Stimulated activated CD8-positive, alpha-beta memory T cell treated with anti-CD3 and anti-CD28 coated beads, Interleukin-2, amount 100 ng/mL, for 48 hours (primary cell): ENCODE results near the gene PRKCA.
"Not testable (repeated sequence)": the region's sequence is repeated elsewhere in the genome, so short reads cannot be mapped to it uniquely, and the experiment has no call there.

Source experiments
- DNase-seq, 2 donors: peaks; one replicate each; pipeline ENCODE4 v3.0.0-alpha.2; 2020; ENCODE audit warnings: low read depth in 2 of 2

The PRKCA gene

GRCh38 chr17:66713533-66714042 is 411.2 kb downstream of the PRKCA start:
- DNase-seq = peak in 1 of 2 donors; percentile 12

GRCh38 chr17:66714046-66715023 is 411.9 kb downstream of the PRKCA start:
- no peak for DNase-seq

- no peak for DNase-seq
Observed at GRCh38 chr17:66715076-66715675, 412.8 kb downstream of the PRKCA start.

- DNase-seq = no peak
Observed at GRCh38 chr17:66715745-66716156, 413.3 kb downstream of the PRKCA start.

GRCh38 chr17:66716236-66717026 is 414.0 kb downstream of the PRKCA start:
- DNase-seq = no peak

- no peak for DNase-seq
Observed at GRCh38 chr17:66717641-66718058, 415.2 kb downstream of the PRKCA start.

- DNase-seq = no peak
Observed at GRCh38 chr17:66720027-66720426, 417.6 kb downstream of the PRKCA start.

GRCh38 chr17:66720567-66720966 is 418.2 kb downstream of the PRKCA start:
- no peak for DNase-seq

GRCh38 chr17:66722341-66722740 is 419.9 kb downstream of the PRKCA start:
- DNase-seq = no peak

GRCh38 chr17:66724581-66725341 is 422.3 kb downstream of the PRKCA start:
- DNase-seq = no peak

GRCh38 chr17:66725438-66725837 is 423.0 kb downstream of the PRKCA start:
- not testable (repeated sequence) for DNase-seq

- no peak for DNase-seq
Observed at GRCh38 chr17:66725956-66726355, 423.5 kb downstream of the PRKCA start.

- no peak for DNase-seq
Observed at GRCh38 chr17:66726371-66726770, 424.0 kb downstream of the PRKCA start.

- DNase-seq = no peak
Observed at GRCh38 chr17:66726846-66727245, 424.4 kb downstream of the PRKCA start.

GRCh38 chr17:66727634-66728570 is 425.5 kb downstream of the PRKCA start:
- peak; percentile 10 to 22 for DNase-seq

- no peak for DNase-seq
Observed at GRCh38 chr17:66730461-66730923, 428.1 kb downstream of the PRKCA start.

- no peak for DNase-seq
Observed at GRCh38 chr17:66733759-66734158, 431.3 kb downstream of the PRKCA start.

- DNase-seq = no peak
Observed at GRCh38 chr17:66734186-66734943, 432.0 kb downstream of the PRKCA start.

- DNase-seq = no peak
Observed at GRCh38 chr17:66737524-66737923, 435.1 kb downstream of the PRKCA start.
